HG03565 (cell line): Measurements from ENCODE around the gene ZNF200.
"Not testable (repeated sequence)": the region's sequence is repeated elsewhere in the genome, so short reads cannot be mapped to it uniquely, and the experiment has no call there.

ENCODE experiments used
- ATAC-seq: cut with Tn5 transposase; IDR thresholded peaks from one replicate; pipeline ENCODE4 v1.9.1; 2021; ENCODE audit warnings: mild to moderate bottlenecking, moderate library complexity; ENCODE audit not compliant: unreplicated experiment

ZNF200 gene

GRCh38 chr16:3234857-3235561 is at the start of gene ZNF200:
Gene ZNF200, minus strand, starts transcription at chr16:3235158. Its CDS starts 1,403 bp downstream, at chr16:3233755.
- ATAC-seq: peak; percentile 91

DNA sequence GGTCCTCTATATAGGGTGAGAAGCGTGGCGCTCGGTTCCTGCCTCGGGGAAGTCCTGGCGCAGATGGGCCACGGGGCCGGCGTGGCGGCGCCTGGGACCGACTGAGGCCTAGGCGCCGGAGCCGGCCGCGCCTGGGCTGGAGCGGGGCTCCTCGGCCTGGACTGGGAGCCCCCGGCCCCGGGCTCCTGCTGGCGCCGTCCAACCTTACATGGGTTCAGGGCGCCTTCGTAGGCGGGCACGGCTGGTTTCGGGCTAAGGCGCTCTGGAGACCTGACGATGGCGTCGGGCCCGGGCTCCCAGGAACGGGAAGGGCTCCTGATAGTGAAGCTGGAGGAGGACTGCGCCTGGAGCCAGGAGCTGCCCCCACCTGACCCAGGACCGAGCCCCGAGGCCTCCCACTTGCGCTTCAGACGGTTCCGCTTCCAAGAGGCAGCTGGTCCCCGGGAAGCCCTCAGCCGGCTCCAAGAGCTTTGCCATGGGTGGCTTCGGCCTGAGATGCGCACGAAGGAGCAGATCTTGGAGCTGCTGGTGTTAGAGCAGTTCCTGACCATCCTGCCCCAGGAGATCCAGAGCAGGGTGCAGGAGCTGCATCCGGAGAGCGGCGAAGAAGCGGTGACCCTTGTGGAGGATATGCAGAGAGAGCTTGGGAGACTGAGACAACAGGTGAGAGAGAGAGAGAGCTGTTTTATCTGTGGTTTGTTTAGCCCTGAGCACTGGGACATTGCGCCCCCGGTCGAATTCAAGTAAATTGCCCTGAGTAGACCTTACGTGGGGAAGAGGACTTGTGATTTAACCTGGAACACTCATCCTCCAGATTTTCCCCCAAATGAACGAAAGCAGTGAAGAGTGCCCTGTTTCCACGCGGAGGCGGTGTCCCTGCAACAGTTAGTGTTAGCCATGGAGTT is 48.8 kb upstream of the ZNF200 start:
- ATAC-seq: no peak

GRCh38 chr16:3282730-3283542 is 48.0 kb upstream of the ZNF200 start, which contains the start of gene ZNF263:
Gene ZNF263, plus strand, starts transcription at chr16:3283491. Its CDS starts 328 bp downstream, at chr16:3283819.
- peak; percentile 73 for ATAC-seq

DNA sequence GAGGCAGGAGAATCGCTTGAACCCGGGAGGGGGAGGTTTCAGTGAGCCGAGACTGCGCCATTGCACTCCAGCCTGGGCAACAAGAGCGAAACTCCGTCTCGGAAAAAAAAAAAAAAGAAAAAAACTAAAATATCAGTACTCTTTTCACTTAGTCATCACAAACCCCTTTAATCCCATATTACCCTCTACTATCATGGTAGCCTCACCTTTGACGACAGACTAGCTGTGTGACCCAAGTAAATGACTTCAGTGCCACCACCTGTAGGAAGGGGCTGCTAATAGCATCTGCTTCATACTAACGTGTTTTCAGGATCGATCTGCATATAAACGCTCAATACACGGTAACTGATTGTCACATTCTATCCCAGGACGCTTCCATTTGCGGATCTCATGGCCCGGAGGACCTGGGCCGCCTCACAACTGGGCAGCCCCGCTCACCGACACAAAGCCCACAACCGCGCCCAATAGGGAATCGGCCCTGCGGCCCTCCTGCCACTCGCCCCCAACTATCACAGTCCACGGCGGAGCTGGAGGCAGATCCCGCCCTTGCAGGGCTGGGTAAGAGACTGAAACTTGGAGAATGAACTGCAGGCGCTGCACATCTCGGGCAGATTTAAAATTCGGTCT is 47.3 kb upstream of the ZNF200 start:
- ATAC-seq: peak; percentile 5

DNA sequence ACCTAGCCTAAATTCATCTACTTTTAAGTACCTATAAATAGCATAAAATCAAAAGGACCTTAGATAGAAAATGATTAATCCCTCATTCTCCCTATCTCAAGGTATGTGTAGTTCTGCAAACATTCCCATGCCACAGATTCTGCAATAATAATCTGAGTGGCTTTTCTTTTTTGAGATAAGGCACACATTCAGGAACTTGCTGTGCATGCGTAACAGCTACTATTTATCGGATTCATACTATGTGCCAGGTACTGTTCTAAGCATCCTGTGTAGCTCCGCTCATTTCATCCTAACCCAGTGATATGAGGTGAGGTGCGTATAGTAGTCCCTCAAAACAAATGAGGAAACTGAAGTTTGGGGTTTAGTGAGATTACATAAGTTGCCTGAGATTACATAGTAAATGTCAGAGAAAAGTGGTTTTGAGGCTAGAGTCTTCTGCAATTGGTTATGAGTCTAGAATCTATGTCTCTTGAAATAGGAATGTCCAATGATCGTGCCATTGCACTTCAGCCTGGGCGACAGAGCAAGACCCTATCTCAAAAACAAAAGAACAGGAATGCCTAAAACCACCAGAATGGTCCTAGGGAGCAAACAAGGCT is 46.4 kb upstream of the ZNF200 start:
- no peak for ATAC-seq

GRCh38 chr16:3276679-3277078 is 41.7 kb upstream of the ZNF200 start:
- no peak for ATAC-seq

DNA sequence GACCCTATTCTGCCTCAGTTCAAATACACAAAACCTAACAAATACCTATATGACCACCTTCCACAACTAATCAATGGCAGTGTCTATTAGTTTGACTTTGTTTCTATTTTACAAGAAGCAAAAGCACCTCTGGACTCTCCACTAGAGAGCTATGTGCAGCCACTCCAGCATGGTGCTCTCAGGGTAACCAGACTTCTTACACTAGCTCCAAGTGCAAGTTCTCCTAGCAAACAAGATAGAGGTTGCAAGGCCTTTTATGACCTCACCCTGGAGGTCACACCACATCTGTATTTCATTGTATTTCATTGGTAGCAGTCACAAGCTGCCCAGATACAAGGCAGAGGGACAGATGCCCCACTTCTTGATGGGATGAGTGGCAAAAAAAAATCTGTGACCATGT is 40.0 kb upstream of the ZNF200 start:
- ATAC-seq: no peak

DNA sequence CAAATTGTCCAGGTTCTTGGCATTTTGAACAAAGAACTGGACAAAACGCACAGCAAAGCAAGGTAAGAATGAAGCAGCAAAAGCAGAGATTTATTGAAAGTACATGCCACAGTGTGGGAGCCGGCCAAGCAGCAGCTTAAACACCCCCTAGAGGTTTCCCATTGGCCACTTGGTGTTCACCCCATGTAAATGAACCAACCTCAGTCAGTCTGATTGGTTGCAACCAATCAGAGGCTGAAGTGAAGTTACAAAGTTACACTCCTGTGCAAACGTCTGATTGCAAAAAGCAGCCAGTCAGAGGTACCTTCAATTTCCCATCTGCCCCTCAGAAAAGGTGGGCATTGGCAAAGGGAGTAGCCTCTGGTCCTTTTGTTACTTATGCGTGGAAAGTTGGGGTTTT is 39.5 kb upstream of the ZNF200 start:
- ATAC-seq: no peak

DNA sequence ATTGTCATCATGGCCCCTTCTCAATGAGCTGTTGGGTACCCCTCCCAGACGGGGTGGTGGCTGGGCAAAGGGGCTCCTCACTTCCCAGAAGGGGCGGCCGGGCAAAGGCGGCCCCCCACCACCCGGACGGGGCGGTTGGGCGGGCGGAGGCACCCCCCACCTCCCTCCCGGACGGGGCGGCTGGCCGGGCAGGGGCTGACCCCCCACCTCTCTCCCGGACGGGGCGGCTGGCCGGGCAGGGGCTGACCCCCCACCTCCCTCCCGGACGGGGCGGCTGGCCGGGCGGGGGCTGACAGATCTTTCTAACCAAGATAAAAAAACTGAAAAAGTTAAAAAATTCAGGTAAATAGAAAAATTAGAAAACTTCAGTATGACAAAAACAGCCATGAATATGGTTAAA is 36.3 kb upstream of the ZNF200 start:
- not testable (repeated sequence) for ATAC-seq

DNA sequence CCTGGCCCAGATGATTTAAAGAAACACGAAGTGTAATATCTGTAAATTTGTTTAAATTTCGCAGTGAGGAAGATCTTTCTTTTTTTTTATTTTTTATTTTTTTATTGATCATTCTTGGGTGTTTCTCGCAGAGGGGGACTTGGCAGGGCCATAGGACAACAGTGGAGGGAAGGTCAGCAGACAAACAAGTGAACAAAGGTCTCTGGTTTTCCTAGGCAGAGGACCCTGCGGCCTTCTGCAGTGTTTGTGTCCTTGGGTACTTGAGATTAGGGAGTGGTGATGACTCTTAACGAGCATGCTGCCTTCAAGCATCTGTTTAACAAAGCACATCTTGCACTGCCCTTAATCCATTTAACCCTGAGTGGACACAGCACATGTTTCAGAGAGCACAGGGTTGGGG is 35.8 kb upstream of the ZNF200 start:
- not testable (repeated sequence) for ATAC-seq

GRCh38 chr16:3268294-3268693 is 33.3 kb upstream of the ZNF200 start:
- no peak for ATAC-seq

- no peak for ATAC-seq
These were observed 32.0 kb upstream of the ZNF200 start for GRCh38 chr16:3266873-3267537.

GRCh38 chr16:3264137-3265036 is 29.4 kb upstream of the ZNF200 start:
- peak; percentile 70 for ATAC-seq

DNA sequence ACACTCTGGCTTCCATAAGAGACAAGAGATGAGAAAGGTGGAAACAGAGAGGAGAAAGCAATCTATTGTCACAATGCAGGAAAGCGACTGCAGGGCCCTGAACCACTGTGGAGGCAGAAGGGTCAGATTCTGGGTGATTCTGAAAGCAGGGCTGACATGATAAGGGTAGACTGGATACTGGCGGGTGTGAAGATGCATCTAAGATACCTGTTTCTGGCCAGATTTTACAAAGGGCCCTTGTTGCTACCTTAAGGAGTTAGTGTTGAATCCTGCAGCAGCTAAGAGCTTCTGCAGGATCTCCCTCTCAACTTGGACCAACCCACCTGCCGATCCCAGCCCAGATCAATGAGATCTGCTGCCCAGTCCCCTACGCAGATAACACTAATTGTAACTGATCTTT is 27.6 kb upstream of the ZNF200 start:
- no peak for ATAC-seq

- ATAC-seq: no peak
These were observed 24.9 kb upstream of the ZNF200 start for GRCh38 chr16:3259836-3260235.

- ATAC-seq: no peak
These were observed 22.0 kb upstream of the ZNF200 start for GRCh38 chr16:3256866-3257465.

DNA sequence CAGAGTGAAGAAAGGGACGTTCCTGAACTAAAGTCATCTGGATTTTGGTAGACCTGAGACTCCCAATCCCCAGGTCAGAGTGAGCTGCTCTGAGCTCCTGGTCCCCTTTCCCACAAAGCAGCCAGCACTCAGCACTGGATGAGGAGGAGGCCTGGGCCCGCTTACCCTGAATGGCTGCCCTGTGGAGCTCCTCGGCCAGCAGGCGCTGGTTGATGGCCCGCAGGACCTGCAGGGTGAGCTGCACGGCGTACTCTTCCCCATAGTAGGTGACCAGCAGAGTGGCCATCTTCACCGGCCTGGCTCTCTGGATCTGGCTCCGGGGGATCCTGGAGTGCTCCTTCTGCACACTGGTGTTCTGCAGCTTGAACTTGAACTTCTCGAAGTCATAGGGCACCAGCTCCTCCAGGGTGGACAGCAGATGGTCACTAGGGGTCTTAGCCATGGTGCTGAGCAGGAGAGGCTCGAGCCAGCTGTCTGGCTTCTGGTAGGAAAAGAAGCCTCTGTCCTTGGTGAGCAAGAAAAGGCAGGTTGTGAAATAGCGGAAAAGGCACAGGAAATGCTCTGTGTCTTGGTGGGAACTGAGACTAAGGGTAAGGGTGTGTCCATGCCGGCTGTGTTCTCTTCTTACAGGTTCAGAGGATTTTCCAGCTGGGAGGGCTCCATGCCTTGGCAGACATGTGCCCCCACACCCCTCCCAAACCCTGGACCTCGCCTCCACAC is 21.3 kb upstream of the ZNF200 start, which contains the start of gene MEFV:
Gene MEFV, minus strand, starts transcription at position 488 of the 720 bp plus-strand sequence. Its CDS starts 46 bp downstream, at position 442.
- no peak for ATAC-seq
